ENCODE measurements around the gene VWA3B. TPM values are rescaled to one million over a fixed set of nuclear protein-coding genes. Genes with fewer than 3 reads are reported as not detected.
A peak's percentile ranks its signal among the peaks of the same experiment; 100 is the strongest.
"Not testable (repeated sequence)": the region's sequence is repeated elsewhere in the genome, so short reads cannot be mapped to it uniquely, and the experiment has no call there.

The VWA3B gene
- total RNA-seq, 3 donors from 2014 or later = not detected

- DNase-seq = not testable (repeated sequence)
Measured at GRCh38 chr2:98130073-98130472, 43.1 kb downstream of the VWA3B start.

GRCh38 chr2:98134172-98135005 lies 47.4 kb downstream of the VWA3B start:
- ATAC-seq (peak; percentile 80 to 90), DNase-seq (no peak)
- no peaks in the 10 kb centered on the region for H3K9me3 Mint-ChIP-seq
- peaks cover 13% of the 10 kb centered on the region for H3K27me3 Mint-ChIP-seq (ENCODE audit: low read depth)
- no peaks in the 10 kb centered on the region for H3K36me3 Mint-ChIP-seq (ENCODE audit: insufficient read depth)
- peaks cover 12% of the 10 kb centered on the region for H3K4me1 Mint-ChIP-seq (ENCODE audit: low read depth)
- peak overlapping the region; percentile 5 for H3K4me3 Mint-ChIP-seq

More at GRCh38 chr2:98130073-98130472, 43.1 kb downstream of the VWA3B start:
- H3K4me3 Mint-ChIP-seq; ATAC-seq; H3K36me3 Mint-ChIP-seq (ENCODE audit: insufficient read depth); H3K9me3 Mint-ChIP-seq; H3K27me3 Mint-ChIP-seq (ENCODE audit: low read depth): not testable (repeated sequence)
- H3K4me1 Mint-ChIP-seq (ENCODE audit: low read depth) = peaks cover 12% of the 10 kb centered on the region

GRCh38 chr2:98137196-98137595 lies 50.2 kb downstream of the VWA3B start:
- H3K27me3 Mint-ChIP-seq (ENCODE audit: low read depth) = peaks cover 8% of the 10 kb centered on the region
- H3K4me3 Mint-ChIP-seq = no peak overlapping the region
- H3K4me1 Mint-ChIP-seq (ENCODE audit: low read depth) = peaks cover 12% of the 10 kb centered on the region
- H3K36me3 Mint-ChIP-seq (ENCODE audit: insufficient read depth) = no peaks in the 10 kb centered on the region
- H3K9me3 Mint-ChIP-seq = no peaks in the 10 kb centered on the region
- ATAC-seq (no peak), DNase-seq (no peak)

- ATAC-seq; DNase-seq; H3K4me1 Mint-ChIP-seq (ENCODE audit: low read depth); H3K4me3 Mint-ChIP-seq; H3K9me3 Mint-ChIP-seq; H3K27me3 Mint-ChIP-seq (ENCODE audit: low read depth); H3K36me3 Mint-ChIP-seq (ENCODE audit: insufficient read depth): not testable (repeated sequence)
Measured at GRCh38 chr2:98138978-98139377, 52.0 kb downstream of the VWA3B start.

GRCh38 chr2:98140210-98140609 lies 53.2 kb downstream of the VWA3B start:
- Mint-ChIP-seq H3K9me3 (no peaks in the 10 kb centered on the region), H3K36me3 (ENCODE audit: insufficient read depth) (no peaks in the 10 kb centered on the region), H3K4me1 (ENCODE audit: low read depth) (no peaks in the 10 kb centered on the region), H3K4me3 (no peak overlapping the region), H3K27me3 (ENCODE audit: low read depth) (peaks cover 4% of the 10 kb centered on the region)
- DNase-seq = no peak
- no peak for ATAC-seq

- Mint-ChIP-seq H3K4me1 (ENCODE audit: low read depth) (no peaks in the 10 kb centered on the region), H3K9me3 (no peaks in the 10 kb centered on the region), H3K36me3 (ENCODE audit: insufficient read depth) (no peaks in the 10 kb centered on the region), H3K27me3 (ENCODE audit: low read depth) (peaks cover 6% of the 10 kb centered on the region), H3K4me3 (no peak overlapping the region)
- ATAC-seq = no peak
- DNase-seq = no peak
Measured at GRCh38 chr2:98142106-98142791, 55.3 kb downstream of the VWA3B start.

GRCh38 chr2:98145070-98145469 lies 58.1 kb downstream of the VWA3B start:
- Mint-ChIP-seq H3K4me3 (no peak overlapping the region), H3K4me1 (ENCODE audit: low read depth) (peaks cover 4% of the 10 kb centered on the region), H3K9me3 (peaks cover 6% of the 10 kb centered on the region), H3K36me3 (ENCODE audit: insufficient read depth) (no peaks in the 10 kb centered on the region), H3K27me3 (ENCODE audit: low read depth) (peaks cover 3% of the 10 kb centered on the region)
- no peak for ATAC-seq
- no peak for DNase-seq

GRCh38 chr2:98147900-98148299 lies 60.9 kb downstream of the VWA3B start:
- not testable (repeated sequence) for H3K27me3 Mint-ChIP-seq (ENCODE audit: low read depth); H3K4me1 Mint-ChIP-seq (ENCODE audit: low read depth); H3K9me3 Mint-ChIP-seq; DNase-seq; H3K36me3 Mint-ChIP-seq (ENCODE audit: insufficient read depth); ATAC-seq; H3K4me3 Mint-ChIP-seq

GRCh38 chr2:98148595-98149332 lies 61.8 kb downstream of the VWA3B start:
- ATAC-seq = no peak
- H3K9me3 Mint-ChIP-seq = peaks cover 6% of the 10 kb centered on the region
- H3K4me3 Mint-ChIP-seq = no peak overlapping the region

GRCh38 chr2:98149333-98149697 lies 62.3 kb downstream of the VWA3B start:
- Mint-ChIP-seq H3K36me3 (ENCODE audit: insufficient read depth) (no peaks in the 10 kb centered on the region), H3K4me3 (no peak overlapping the region), H3K9me3 (peaks cover 6% of the 10 kb centered on the region), H3K4me1 (ENCODE audit: low read depth) (peaks cover 4% of the 10 kb centered on the region), H3K27me3 (ENCODE audit: low read depth) (peaks cover 3% of the 10 kb centered on the region)
- peak; percentile 30 to 56 for ATAC-seq
- no peak for DNase-seq

More at GRCh38 chr2:98148595-98149332, 61.8 kb downstream of the VWA3B start:
- Mint-ChIP-seq H3K4me1 (ENCODE audit: low read depth) (peaks cover 4% of the 10 kb centered on the region), H3K36me3 (ENCODE audit: insufficient read depth) (no peaks in the 10 kb centered on the region), H3K27me3 (ENCODE audit: low read depth) (peaks cover 3% of the 10 kb centered on the region)
- DNase-seq = no peak

GRCh38 chr2:98153481-98153880 lies 66.5 kb downstream of the VWA3B start:
- peaks cover 4% of the 10 kb centered on the region for H3K4me1 Mint-ChIP-seq (ENCODE audit: low read depth)
- no peaks in the 10 kb centered on the region for H3K36me3 Mint-ChIP-seq (ENCODE audit: insufficient read depth)
- no peak for ATAC-seq
- DNase-seq = no peak
- peaks cover 3% of the 10 kb centered on the region for H3K9me3 Mint-ChIP-seq
- H3K27me3 Mint-ChIP-seq (ENCODE audit: low read depth) = peaks cover 16% of the 10 kb centered on the region
- no peak overlapping the region for H3K4me3 Mint-ChIP-seq

- no peak for DNase-seq
- no peak for ATAC-seq
- Mint-ChIP-seq H3K27me3 (ENCODE audit: low read depth) (peaks cover 23% of the 10 kb centered on the region), H3K36me3 (ENCODE audit: insufficient read depth) (no peaks in the 10 kb centered on the region), H3K4me1 (ENCODE audit: low read depth) (no peaks in the 10 kb centered on the region), H3K9me3 (no peaks in the 10 kb centered on the region), H3K4me3 (no peak overlapping the region)
Measured at GRCh38 chr2:98155291-98155690, 68.3 kb downstream of the VWA3B start.

GRCh38 chr2:98155716-98156115 lies 68.7 kb downstream of the VWA3B start:
- ATAC-seq (no peak), DNase-seq (no peak)
- Mint-ChIP-seq H3K27me3 (ENCODE audit: low read depth) (peaks cover 23% of the 10 kb centered on the region), H3K4me3 (no peak overlapping the region), H3K4me1 (ENCODE audit: low read depth) (no peaks in the 10 kb centered on the region), H3K9me3 (no peaks in the 10 kb centered on the region), H3K36me3 (ENCODE audit: insufficient read depth) (no peaks in the 10 kb centered on the region)

- H3K27me3 Mint-ChIP-seq (ENCODE audit: low read depth) = peaks cover 23% of the 10 kb centered on the region
- no peaks in the 10 kb centered on the region for H3K36me3 Mint-ChIP-seq (ENCODE audit: insufficient read depth)
- DNase-seq = no peak
- H3K4me1 Mint-ChIP-seq (ENCODE audit: low read depth) = no peaks in the 10 kb centered on the region
- H3K9me3 Mint-ChIP-seq = no peaks in the 10 kb centered on the region
- H3K4me3 Mint-ChIP-seq = no peak overlapping the region
- no peak for ATAC-seq
Measured at GRCh38 chr2:98156304-98156703, 69.3 kb downstream of the VWA3B start.
